ENCODE measurements around the gene SDK1. TPM values are rescaled to one million over a fixed set of nuclear protein-coding genes. Genes with fewer than 3 reads are reported as not detected.

Gene SDK1
- polyA plus RNA-seq, 12 donors = 1.7 to 5.8 (median 2.8) TPM; not detected in 1

DNA sequence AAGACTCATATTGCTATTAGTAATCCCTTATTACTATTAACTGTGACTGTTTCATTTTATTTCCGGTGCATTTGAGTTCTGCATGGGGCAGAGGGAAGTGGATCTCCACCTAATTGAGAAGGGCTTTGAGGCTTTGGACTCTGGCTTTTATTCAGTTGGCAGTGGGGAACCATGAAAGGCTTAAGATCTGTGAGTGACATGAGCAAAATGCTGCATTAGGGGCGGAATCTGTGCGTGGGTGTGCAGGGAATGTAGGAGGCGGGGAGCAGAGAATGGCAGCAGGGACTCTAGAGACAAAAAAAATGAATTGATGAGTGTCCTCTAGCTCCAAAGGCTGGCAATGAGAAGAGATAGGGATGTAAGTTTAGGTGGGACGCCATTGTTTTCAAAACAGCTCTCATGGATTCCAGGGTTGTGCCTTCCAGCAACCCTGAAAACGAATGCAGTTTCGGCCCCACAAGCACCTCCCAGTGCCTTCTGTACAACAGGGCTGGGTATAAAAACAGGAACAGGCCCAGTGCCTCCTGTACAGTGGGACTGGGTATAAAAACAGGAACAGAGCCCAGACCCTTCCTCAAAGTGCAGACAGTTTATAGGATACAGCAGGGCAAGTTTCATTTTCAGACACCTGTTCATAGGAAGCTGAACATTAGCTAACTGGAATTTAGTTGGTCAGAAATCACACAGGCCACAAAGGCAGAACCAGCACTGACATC is 717.7 kb downstream of the SDK1 start:
- DNase-seq = no peak

DNA sequence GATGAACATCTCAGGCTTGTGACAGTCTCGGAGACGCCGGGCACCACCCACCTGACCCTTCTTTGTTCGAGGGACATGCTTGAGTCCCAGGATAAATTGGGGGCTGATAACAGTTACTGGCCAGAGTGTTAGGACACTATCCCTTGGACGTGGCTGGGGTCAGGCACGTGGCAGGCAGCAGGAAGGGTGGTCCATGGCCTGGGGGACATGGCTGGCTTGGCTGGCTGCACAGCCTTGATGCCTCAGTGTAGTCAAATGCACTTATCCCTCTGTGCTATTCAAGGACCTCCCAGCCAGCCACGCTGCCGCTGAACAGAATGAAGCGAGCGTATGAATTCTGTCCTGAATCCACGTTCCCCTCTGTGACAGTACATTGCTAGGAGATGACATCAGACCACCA is 719.0 kb downstream of the SDK1 start:
- DNase-seq = no peak

DNA sequence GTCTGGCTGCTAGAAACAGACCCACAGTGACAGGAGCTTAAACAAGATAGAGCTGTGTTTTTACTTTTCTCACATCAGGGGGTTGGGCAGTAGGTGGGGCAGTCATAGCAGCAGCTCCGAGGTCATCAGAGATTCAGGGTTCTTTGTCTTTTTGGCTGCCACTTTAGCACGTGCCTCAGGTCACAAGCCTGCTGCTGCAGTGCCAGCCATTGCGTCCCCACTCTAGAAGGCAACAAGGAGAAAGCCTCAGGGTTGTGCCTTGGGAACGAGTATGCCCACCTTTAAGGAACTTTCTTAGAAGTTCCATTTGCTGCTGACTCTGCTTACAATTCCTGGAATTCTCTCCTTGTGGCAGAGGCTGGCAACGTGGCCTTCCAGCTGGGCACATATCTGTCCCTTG is 720.4 kb downstream of the SDK1 start:
- DNase-seq = no peak

DNA sequence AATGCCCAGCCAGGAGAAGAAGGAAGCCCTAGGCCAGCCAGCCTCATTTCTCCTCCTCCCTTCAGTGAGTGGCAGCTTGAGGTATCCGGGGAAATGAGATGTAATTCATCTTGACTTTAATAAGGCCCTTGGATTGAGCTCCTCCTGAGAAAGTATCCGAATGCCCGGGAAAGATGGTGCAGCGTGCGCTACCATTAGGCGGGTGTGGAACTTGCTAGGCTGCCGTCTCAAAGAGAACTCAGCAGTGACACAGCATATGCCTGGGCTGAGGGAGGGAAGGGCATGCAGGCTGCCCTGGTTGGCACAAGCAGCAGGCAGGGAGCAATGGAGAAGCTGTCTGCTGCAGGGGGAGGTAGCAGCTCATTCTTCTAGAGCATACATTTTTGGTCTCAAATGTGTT is 721.2 kb downstream of the SDK1 start:
- DNase-seq = no peak

DNA sequence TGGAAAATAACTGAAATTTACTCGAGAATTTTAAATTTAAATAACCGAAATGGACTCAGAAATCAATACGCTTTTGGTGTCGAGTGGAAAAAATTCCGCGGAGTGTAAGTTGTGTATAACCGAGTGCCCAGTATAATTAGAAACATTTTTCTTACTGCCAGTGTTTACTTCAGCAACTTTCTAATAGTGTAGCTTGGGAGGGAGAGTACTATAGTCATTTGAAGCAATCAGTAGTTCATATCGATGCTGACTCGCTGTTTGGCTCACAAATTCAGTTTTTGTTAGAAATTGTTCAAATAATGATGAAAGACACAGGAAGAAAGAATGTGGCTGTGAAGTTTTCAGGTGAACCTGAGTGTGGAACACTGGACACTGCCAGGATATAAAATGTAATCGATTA is 722.5 kb downstream of the SDK1 start:
- DNase-seq = no peak

DNA sequence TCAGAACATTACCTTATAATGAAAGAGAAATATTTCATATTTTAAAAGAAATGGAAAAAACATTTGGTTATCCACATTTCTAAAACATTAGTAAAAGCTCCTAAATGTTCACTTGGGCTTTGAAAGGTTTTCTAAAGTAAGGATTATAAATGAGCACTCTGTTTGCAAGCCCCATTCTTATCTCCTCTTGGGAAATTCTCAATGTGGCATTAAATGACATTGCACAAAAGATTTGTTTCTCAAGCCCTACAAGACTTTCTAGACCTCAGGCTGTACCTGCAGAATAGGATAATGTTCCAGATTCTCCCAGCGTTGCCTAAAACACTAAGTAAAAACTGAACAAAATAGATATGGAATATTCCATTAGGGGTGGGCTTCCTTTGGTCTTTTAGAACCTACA is 723.1 kb downstream of the SDK1 start:
- no peak for DNase-seq

DNA sequence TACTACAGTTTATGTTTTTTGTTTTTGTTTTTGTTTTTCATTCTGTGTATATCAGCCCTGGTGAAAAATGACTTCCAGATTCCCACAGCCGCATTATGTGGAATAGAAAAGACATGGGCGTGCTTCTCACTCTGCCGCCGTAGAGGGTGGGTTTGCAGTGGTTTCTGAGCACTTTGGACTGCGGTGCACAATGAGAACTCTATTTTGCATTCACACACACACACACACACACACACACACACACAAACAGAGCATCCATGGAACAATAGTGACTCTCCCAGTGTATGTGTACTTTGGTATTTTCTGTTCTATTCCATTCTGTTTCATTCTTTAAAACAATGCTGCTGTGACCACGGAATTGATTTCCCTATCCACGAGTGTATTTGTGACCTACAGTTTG is 723.8 kb downstream of the SDK1 start:
- DNase-seq = no peak

DNA sequence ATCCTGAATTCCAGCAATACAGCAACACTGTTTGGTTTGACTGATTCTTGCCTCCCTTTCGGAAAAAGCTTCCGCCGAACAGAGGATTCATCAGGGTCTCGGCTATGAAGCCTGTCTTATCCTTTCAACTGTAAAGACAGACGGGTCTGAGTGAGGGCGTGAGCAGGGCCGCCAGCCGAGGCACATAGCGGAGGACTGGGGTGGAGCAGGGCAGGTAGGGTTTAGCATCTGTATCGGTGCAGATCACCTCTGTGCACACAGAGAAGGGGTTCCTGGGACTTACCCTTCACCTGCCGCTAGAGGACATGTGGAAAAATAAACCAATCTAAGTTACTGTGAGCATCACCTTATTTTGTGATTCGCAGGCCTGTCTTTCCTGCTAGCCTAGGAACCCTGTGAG is 724.2 kb downstream of the SDK1 start:
- no peak for DNase-seq

DNA sequence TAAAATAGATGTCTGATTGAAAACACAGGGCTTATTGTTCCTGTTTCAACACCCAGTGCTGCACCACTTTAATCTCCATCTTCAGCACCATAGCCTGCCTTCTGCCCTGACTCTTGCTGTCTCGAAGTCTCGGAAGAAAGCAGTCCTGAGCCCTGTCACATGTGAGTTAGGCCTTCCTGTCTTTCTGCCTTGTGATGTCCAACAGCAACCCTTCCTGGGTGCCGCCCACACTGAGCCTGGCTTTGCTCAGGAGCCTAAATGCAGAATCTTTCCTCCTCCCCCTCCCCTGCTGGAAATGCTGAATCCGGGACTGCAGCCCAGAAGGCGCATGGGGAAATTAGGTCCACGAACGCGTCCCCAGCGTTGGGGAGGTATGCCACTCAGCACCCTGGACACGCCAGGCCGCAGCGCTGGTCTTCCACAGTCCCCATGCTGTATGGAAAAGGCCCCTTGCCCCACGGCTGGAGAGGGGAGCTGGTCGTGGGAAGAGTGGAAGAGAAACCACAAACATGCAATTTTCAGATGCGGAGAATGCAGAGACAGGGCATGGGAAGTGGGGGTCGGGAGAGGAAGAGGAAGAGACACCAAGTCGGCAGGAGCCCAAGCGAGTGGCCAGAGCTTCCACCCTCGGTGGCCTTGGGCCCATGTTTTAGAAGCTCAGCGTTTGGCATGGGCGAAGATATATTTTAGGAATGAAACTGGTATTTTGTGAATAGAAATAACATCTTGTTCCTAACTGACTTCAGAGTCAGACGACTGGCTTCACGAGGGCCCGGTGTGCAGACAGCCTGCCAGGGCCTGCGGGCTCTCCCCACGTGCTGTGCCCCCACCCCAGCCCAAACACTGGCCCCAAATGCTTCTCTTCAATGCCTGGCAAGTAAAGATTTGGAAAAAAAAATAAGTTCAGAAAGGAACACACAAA is 724.9 kb downstream of the SDK1 start:
- DNase-seq = no peak

DNA sequence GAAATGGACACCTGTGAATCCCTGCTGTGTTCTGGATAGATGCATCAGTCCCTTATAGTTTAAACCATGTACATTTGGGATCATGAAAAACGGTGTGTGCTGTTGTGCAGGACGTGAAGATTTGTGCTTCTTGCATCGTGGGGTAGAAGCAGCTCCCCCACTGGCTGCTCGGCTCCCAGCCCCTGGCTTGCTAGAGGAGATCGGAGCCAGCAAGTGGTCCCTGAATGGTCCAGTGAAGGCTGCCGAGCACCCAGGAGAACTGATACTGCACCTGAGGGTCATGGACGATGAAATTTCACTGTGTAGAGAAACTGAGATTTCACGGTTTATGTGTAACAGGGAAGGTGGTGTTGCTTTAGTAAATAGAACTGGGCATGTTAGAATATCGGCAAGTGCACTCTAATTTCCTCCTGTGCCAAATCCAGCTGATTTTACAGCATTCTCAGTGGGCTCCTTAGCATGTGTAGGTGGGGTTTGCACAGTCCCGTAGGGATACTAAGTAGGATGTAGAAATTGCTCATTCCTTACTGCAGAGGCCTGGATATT is 726.0 kb downstream of the SDK1 start:
- DNase-seq = no peak

DNA sequence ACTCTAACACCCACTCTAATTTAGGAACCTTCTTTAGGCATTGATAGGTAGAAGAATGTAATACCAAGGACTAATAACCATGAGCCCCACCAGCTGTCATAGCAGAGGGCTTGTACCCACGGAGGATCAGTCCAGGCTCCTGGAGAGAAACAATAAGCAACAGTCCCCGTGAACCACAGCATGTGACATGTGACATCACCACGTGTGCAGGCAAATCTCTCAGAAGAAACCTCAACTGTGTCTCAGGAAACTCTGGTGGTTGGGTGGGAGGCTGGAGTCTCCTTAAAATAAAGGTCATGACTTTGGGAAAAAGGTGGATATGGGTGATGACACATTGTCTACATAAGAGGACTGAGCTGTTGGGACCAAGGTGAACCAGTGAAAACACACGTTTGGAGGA is 727.2 kb downstream of the SDK1 start:
- DNase-seq = no peak

DNA sequence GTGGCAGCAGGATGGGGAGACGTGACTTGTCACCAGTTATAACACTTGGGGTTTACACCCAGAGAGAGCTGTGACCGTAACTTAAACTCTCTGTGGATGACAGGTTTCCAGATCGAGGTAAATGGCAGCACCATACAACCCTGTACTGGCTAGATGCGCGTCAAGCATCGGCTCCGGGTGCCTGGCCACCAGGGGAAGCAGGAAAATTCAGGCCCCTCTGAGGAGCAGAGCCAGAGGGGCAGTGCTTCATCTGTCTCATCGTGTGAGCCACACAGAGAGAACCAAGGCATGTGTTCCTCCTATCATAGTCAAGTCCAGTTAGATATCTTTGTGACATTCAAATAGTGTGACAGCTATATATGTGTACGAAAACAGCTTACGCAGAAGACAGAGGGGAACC is 728.9 kb downstream of the SDK1 start:
- DNase-seq = no peak

DNA sequence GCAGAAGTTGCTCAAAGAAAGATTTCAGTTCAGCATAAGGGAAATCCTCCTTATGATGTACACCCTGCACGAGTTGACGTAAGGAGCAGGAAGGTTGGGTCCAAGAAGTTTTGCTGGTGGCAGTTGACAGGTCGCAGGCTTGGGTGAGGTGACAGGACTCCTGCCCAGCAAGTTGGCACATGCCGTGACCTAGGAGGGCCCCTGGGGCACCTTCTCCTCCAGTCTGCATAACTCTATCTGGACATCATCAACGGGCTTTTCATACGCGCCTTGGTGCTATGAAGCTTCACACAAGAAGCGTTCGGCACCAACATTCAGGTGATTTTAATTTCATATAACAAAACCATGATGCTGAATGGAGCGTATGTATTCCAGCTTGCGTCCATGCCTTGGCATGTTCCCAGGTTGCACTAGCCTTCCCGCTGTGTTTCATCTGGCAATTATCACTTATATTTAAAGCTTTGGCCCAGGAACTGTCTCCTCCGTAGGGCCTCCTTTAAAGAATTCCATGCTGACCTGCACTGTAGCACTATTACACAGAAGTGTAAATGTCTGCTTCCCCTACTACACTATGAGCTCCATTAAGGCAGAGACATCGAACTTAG is 729.4 kb downstream of the SDK1 start:
- no peak for DNase-seq

DNA sequence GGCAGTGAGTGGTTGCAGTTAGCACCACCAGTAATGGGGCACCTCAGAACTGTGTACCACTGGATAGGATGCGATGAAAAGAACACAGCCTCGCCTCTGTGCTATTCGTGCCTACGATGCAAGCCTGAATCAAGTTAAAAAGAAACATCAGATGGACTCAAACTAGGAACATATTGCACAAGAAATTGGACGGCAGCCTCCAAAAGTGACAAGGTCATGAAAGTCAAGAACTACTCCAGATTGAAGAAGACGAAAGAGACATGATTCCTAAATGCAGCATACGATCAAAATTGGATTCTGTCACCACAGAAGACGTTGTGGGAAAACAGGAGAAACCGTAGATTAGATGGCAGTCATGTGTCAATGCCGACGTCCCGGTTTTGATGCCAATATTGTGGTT is 732.9 kb downstream of the SDK1 start:
- DNase-seq = no peak

DNA sequence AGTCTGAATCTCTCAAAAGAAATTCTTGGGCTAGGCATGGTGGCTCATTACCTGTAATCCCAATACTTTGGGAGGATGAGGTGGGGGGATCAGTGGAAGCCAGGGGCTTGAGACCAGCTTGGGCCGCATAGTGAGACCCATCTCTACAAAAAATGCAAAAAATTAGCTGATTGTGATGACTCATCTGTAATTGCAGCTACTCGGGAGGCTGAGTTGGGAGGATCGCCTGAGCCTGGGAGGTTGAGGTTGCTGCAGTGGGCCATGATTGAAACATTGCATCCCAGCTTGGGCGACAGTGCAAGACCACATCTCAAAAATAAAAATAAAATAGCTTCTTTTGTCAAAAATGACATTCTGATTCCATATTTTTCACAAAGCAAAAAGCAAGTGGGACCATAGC is 736.3 kb downstream of the SDK1 start:
- no peak for DNase-seq

DNA sequence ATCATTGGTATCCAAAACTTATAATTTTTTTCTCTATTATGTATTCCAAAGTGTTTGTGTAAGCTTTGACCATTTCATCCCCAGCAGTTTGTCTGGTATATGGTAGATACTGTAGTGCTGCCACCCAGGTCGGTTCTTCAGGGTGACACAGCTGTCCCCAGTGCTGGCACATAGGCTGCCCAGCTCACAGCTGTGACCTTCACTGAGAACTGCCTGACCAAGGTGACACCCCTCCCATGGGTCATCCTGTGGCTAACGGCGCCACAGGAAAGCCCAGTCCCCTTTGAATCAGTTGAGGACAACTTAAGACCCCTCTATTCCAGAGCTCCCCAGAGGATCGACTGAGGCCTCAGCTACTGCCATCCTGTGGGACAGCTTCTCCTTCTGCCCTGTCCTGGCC is 736.8 kb downstream of the SDK1 start:
- DNase-seq = no peak

DNA sequence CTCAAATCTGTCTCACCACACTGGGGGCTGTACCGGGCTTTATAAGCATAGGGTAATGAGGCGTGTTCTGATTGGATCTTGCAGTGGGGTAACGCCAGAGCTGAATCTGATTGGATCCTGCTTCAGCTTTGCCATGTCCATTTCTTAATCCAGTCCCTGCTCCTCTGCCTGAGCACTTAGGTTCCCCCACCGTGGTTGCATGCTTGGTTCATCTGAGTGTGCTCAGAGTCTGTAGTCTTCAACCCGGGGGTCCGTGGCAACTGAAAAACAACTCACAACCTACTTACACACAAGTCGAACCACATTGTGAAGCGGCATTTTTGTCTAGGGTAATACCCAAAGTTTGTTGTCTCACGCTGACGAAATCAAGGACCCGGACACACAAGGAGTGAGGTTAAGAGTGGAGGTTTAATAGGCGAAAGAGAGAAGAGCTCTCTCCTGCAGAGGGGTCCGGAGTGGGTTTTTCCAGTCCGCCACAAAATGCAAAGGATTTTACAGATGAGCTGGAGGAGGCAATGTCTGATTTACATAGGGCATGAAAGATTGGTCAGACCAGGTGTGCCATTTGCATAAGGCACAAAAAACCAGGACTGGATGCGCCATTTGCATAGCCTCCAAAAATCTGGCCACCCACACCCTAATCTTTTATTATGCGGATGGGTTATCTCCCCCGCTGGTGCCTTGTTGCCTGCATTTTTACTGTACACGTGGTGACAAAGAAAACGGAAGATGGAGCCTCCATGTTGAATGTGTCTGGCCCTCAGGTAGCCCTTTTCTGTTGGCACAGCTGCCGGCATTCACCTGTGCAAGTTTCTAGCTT is 739.3 kb downstream of the SDK1 start:
- no peak for DNase-seq

DNA sequence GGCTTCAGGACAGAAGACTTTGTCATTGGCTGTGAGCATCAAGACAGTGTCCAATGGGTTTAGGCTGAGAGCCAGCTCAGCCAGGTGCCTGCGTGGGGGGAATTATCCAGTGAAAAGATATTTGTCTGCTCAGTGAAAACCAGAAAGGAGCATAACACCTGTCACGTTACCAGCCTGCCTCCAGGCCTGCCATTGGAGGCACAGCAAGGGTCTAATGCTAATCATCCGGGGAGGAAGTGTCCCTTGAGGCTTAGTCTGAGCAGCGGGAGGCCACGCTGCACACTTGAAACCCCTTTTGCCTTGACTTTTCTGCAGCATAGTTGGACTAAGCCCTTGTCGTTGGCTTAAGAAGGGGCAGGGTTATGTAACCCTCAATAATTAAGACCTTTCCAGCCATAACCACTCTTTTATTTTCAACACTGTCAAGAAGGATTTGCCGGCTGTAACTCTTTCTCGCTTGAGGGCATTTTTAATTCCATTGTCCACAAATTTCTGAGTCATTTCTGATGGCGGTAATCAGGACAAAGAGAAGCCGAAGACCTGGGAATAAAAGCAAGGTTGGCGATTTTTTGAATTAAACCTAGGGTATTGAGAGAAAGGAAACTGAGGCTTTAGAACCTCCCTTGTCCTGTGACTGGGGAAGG is 741.5 kb downstream of the SDK1 start:
- DNase-seq = no peak

DNA sequence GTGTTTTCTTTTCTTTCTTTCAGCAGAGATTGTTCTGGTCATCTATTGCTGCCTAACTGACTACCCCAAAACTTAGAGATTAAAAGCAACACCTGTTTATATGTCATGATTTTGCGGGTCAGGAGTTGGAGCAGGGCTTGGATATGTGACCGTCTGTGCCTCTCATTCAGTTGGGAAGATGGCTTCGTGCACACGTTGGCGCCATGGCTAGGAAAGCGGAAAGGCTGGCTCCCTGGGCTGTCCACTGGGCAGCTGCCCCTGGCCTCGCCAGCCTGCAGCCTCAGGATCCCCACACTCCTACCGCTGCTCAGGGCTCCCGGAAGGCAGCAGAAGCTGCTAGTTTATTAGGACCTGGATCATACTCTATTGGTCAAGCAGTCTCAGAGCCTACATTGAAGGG is 742.9 kb downstream of the SDK1 start:
- DNase-seq = no peak

DNA sequence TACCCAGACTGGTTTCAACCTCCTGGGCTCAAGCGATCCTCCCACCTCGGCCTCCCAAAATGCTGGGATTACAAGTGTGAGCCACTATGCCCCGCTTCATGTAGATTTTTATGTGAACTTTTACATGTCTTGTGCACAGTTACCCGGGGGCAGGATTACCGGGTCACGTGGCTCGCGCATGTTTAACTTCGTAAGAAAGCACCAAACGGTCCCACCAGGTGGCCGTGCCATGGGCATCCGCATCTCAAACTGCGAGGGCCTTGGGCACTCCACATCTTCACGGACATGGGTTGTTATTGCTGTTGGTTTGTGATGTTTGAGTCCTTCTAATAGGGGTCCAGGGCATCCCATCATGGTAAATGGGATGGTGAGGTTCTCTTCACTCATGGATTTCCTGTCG is 744.4 kb downstream of the SDK1 start:
- no peak for DNase-seq

DNA sequence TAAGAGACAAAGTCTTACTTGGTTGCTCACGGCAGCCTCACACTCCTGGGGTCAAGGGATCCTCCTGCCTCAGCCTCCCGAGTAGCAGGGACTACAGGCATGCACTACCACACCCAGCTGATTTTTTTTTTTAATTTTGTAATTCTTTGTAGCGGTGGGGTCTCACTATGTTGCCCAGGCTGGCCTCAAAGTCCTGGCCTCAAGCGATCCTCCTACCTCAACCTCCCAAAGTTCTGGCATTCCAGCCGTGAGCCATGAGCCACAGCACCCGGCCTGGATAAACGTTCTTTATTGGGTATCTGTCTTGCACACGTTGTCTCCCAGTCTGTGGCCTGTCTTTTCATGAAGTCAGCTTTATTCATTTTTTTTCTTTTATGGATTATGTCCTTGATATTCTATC is 744.9 kb downstream of the SDK1 start:
- no peak for DNase-seq

All from muscle of arm (tissue), 12 donors.